ENCODE results near the gene SCAMP4.
A peak's percentile ranks its signal among the peaks of the same experiment; 100 is the strongest.

Gene SCAMP4, protein sequence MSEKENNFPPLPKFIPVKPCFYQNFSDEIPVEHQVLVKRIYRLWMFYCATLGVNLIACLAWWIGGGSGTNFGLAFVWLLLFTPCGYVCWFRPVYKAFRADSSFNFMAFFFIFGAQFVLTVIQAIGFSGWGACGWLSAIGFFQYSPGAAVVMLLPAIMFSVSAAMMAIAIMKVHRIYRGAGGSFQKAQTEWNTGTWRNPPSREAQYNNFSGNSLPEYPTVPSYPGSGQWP

DNA sequence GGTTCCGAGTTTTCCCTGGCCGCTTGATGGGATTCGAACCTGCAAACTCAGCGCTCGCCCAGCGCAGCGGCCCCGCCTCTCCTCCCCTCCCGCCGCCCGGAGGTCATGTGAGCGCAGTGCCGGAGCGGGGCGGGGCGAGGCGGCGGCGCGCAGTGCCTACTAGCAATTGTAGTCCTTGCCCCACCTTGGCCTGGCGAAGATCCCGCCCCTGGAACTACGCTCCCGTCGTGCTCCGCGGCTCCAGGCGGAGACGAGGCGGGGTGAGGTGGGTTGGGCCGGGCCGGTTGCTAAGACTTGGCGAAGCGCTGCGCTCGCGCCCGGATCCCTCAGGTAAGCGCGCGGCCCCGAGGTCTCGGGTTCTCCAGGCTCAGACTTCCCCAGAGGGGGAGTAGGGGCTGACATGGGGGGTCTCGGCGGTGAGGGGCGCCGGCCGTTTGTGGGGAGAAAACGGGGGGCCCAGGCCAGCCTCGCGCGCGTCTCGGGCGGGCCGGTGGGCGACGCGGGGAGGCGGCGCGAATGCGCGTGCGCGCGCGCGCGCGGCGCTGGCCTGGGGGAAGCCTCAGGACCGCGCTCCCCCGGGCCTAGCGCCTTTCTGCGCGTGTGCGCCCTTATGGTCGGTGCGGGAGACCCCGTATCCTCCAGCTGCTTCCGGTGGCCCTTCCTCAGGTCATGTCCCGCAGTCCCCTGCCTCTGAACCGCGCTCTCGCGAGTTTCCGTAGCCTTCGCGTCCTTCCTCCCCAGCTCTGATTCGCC lies at the start of gene SCAMP4, which contains the start of gene ADAT3:
TSS of gene SCAMP4 (plus strand) at position 290 of the 753 bp plus-strand sequence. CDS start 9,621 bp downstream, outside the sequence.
TSS of gene ADAT3 (plus strand) at position 290 of the 753 bp plus-strand sequence. CDS start 6,649 bp downstream, outside the sequence.
- DNase-seq: peak; percentile 99

DNA sequence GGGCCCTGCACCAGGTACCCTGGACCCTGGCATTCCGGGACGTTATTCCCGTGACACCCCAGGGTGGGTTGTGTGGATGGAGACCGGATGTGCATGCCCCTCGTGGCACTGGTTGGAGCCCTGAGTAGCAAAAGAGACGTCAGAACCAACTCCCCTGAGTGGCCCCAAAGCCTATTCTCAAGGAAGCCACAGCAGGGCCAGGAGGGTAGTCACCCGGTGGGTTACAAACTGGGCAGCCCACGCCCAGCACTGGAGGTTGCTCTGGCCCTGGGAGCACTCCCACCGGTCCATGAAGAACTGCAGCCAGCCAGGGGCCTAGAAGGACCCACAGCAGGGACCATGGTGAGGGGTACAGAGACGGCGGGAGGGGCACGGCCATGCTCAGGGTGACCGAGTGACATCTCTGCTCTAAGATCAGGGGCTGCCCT lies 49.4 kb upstream of the SCAMP4 start:
- no peak for DNase-seq

DNA sequence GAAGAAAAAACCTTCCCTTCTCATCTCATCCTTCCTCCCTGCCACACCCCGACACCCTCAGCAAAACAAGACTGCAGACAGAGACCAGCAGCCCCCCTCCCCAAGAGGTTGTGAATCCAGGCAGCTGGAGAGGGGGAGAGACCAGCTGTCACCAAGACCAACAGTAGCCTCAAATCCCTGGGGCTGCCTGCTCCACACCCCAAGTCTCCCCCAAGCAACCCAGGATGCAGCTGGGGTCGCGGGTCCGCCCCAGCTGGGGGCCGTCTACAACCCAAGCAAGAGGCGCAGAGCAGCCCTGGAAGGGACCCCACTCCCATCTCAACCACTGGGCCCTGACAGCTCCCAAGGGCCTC lies 48.9 kb upstream of the SCAMP4 start:
- DNase-seq: no peak

DNA sequence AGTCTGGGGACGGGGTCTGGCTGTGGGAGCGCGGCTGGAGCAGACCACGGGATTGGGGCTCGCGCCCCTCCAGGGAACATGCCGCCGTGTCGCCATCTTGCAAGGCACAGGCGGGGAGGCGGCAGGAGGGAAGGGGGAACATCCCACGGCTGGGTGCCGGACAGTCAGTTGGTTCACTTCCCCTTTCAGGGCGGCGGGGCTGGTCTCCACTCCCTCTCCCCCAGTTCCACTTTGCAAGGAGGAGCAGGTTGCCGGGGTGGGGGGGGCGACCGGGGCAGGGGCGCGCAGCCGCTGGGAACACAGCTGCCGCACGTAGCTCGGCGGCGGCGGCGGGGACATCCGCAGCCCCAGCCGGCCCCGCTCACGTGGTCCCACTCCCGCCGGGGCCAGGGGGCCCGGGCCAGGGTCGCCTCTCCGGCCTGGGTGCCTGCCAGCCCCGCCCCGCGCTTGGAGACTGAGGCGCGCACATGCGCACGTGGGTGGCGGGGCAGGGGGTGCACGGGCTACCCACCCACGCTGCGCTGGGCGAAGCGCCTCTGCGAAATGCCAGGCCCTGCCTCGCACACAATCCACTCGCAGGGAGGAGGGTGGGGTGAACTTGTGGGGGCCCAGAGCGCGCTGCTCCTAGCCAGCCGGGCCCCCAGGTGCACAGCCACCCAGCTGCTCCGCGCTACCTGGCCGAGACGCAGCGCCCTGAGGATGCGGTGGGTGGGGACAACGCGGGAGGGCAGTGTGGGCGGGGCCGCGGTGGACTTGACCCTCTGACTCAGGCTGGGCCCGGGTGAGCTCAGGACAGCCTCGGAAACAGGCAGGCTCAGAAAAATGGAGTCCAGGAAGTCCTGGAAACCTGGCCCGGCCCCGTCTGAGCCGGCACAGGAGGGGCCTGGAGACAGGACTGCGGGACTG lies 48.2 kb upstream of the SCAMP4 start:
- peak; percentile 82 for DNase-seq

DNA sequence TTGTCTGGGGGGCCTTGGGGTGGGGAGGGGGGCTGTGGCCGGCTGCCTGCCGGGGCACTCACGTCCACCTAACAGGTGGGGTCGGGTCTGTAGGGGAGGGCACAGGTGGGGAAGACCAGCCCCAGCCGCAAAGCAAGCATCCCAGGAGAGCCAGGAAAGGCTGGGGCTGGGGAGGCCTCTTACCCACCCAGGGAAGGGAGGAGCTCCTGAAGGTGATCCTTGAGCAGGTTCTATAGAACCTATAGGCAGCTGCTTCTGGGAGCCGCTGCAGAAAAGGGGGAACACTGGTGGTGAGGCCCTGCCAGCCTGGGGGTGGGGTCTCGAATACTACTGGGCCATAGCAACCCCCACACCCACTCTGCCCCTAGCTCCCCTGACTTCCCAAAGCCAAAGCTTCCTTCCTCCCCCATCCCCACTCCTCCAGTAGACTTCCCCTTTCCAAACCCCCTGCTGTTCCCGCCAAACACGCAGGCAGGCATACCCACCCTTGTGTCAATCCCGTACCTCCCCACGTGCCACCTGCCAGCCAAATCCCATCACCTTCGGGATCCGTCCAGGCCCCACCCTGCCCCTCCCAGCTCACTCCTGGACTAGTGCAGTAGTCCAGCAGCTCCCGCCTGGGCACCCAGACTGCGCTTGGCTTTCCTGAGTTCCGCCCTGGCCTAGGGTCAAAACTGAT lies 47.4 kb upstream of the SCAMP4 start:
- DNase-seq: no peak

DNA sequence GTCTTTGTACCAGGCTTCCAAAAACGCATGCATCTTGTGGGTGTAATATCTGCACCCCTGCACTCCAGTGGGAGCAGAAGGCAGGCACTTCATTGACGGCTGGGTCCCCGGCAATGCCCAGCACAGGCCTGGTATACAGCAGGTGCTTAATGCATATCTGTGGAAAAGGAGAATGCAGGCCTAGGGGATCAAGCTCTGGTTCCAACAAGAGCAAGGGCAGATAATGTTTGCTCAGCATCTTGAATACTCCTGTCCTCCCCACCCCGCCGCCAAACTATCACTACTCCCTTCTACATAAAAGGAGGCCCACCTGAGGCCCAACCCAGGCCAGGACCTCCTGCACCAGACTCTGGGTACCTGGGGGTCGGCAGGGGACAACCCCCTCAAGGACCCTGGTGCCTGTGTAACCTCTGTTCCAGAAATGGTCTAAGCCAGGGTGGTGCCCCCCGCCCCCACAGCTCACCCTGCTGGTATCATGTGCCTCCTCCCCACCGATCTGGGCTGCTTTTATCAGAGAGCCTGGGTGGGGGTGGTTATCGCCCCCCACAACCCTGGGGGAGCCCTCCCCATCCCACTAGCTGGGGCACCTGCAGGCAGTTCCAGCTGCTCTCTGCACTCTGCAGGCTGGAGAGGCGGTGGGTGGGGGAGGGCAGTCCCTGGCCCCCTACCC lies 46.7 kb upstream of the SCAMP4 start:
- DNase-seq: no peak

DNA sequence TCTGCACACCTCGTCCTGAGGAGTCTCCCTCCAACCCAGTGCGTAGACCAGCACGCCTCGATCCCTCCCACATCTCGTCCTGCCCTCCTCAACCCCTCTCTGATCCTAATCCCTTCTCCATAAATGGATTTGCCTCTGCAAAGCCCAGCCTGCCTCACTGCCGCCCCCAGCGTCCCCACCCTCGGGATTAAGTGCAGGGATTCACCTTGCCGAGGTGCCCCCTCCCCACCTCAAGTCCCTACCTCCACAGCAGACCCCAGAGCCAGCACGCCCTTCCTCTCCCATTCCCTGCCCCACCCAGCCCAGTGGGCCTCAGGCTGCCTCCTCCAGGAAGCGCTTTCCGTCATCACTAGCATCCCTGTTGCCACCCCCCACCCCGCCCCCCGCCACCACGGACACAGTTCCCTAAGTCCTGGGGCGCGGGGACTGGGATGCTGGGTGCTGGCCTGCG lies 45.8 kb upstream of the SCAMP4 start:
- peak; percentile 48 for DNase-seq

DNA sequence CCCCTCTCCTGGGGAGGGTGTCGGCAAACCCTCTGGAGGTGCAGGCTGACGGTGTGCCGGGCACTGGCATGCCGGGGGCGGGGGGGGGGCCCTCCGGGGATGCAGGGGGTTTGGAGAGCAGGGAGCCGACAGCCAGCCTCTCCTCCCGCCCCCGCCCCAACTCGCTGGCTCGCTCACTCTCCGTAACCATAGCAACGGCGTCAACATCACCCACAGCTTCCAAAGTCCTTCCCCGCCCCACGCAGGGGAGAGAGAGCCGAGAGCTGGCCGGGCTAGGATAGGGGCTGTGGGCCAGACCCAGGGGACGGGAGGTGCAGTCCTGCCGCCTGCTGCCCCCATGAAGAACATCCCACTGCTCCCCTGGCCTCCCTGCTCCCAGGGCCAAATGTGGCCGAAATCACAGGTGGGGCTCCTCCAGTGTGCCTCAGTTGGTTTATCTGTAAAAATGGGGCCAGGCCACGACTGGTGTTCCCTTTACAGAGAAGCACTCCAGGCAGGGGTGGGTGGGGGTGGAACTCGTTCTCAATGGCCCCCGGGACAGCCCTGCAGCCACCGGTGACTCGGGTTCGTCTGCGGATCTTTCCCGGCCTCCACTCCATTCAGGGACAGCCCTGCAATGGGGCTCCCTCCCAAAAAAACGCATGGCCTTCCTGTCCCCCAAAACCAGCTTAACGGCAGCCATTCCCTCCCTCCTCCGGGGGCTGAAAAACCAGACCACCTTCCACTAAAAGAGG lies 45.0 kb upstream of the SCAMP4 start:
- DNase-seq: peak; percentile 89

DNA sequence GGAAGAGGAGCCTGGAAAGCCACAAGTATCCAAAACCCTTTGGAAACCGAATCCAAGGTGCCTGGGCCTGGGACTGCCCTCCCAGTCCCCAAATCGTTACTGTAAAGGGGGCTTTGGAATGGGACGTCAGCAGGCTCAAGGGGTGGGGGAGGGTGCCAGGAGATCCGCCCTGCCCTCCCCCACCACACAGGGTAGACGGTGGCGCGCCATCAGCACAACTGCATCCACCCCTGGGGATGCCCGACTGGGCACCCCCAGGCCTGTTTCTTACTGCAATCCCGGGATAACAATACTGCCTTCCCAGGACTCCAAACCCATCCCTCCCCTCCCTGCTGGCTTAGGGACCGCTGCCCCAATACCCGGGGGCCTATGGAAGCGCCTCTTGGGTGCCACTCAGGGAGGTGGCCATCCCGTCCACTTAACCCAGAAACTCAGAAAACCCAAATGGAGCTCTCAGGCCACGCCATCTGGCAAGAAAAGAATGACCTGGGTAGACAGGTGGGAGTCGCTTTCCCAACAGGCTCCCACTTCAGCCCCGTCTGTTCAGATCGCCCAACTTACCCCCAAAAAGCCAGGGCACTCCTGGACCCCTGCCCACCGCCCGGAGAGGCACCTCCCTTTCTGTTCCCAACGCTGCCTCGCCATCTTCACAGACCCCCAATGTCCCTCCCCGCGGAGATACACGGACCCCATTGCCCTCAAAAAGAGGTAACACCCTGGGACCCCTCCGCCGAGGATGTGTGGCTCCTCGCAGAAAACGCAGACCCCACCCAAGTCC lies 44.2 kb upstream of the SCAMP4 start:
- DNase-seq: no peak

DNA sequence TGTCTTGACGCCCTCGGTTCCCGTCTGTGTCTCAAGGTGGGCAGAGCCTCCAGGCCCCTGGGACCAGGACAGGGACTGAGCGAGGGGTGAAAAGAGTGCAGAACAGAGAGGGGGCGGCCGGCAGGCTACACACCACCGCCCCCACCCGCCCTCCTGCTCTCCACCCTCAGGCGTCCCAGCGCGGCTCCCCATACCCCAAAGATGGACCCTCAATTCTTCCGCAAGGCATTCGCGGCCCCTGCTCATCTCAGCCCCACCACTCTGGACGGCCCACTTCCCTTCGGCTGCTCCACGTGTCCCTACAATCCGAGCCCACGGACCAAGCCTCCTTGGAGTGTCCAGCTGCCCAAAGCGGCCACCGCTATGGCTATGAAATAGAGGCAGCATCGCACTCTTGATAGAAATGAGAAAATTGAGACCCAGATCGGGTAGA lies 43.6 kb upstream of the SCAMP4 start:
- DNase-seq: no peak

DNA sequence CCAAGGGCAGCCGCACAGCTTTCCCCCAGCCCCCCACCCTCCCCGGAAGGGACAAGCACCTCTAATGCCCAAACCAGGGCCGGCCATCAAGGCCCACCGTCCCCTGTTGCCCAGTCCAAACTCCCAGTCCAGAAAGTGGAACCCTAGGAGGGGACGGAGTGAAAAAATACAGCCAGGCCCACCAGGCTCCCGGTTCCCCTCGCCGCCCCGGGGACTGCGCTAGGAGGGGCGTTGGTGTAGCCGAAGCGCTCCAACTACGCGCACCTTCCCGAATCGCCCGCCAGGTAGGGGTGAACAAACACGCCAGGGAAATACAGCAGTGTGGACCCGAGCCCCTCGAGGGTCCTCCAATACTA lies 43.2 kb upstream of the SCAMP4 start:
- DNase-seq: no peak

DNA sequence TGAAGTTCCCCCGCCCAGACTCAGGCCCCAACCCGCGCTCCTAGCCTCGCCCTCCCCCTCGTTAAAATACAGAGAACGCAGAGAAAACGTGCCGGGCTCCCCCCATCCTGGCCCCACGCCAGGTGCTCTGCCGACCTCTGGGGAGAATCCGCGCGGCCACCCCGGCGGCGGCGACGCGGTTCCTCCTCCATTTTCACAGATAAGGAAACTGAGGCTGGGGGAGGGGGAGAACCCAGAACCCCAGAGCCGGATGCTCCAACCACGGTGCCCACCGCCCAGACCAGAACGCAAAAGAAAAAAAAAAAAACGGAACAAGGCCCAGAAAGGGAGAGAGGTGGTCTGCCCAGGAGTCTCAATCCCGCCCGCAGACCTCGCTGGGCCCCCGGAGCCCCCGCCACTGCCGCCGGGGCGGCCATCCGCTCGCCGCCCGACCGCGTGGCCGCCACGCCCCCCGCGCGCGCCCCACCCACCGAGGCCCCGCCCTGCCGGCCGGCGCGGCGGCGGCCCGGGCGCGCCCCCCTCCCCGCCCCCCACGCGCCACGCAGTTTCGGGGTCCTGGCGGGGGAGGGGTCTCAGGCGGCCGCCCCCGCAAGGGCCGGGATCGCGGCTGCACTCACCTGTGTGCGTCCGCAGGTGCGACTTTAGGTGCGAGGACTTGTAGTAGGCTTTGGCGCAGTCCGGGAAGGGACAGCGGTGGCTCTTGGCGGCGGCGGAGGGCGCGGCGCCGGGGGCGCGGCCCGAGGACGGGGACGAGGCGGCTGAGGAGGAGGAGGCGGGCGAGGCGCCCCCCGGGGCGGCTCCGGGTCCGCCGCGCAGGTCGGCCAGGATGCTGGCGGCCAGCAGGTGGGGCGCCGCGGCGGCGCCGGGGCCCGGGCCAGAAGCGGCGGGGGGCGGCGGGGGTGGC lies 42.5 kb upstream of the SCAMP4 start:
- DNase-seq: peak; percentile 58

DNA sequence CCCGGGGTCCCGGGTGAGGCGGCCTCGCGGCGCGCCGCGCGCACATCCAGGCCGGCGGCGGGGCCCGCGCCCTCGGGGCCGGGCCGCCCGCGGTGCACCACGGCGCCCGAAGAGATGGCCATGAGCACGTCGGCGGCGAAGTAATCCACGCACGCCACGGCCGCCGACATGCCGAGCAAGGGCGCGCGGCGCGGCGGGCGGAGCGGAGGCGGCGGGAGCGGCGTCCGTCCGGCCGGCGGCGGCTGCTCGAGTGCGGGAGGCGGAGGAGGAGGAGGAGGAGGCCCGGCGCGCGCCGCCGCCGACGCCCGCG lies 41.9 kb upstream of the SCAMP4 start, which contains the start of gene KLF16:
TSS of gene KLF16 (minus strand) at position 252 of the 310 bp plus-strand sequence. CDS start at position 170, 82 bp downstream.
- DNase-seq: no peak

DNA sequence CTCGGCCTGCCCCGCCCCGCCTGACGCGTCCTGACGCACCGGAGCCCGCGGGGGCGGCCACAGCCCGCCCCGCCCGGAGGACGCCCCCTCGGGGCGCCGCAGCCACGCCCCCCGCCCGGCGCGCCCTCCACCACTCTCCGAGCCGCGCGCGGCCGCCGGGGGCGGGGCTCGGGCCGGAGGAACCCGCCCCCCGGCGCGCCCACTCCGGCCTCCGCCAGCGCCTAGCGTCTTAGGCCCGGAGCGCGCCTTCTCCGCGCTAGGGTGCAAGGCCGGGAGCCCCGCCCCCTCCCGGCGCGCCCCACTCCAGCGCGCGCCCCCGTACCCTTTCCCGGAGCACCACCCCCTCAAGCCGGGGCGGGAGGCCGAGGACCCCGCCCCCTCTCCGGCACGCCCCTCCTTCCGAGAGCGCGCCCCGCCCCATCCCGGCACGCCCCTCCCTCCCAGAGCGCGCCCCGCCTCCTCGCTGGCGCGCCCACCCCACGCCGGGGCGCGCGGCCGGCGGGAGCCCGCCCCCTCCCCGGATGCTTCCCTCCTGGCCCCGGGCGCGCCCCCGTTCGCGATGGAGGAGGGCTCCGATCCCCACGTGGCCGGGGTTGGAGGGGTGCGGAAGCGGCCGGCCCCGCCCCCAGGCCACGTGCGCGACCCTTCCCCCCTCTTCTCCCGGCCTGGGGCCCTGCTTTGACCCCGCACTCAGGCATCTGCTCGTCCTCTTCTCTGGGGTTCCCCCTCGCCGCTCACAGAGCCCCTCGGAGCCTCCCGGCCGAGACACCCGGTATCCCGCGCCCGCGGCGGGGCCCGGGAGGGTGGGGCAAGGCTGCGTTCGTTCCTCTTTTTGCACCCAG lies 41.3 kb upstream of the SCAMP4 start:
- peak; percentile 94 for DNase-seq

DNA sequence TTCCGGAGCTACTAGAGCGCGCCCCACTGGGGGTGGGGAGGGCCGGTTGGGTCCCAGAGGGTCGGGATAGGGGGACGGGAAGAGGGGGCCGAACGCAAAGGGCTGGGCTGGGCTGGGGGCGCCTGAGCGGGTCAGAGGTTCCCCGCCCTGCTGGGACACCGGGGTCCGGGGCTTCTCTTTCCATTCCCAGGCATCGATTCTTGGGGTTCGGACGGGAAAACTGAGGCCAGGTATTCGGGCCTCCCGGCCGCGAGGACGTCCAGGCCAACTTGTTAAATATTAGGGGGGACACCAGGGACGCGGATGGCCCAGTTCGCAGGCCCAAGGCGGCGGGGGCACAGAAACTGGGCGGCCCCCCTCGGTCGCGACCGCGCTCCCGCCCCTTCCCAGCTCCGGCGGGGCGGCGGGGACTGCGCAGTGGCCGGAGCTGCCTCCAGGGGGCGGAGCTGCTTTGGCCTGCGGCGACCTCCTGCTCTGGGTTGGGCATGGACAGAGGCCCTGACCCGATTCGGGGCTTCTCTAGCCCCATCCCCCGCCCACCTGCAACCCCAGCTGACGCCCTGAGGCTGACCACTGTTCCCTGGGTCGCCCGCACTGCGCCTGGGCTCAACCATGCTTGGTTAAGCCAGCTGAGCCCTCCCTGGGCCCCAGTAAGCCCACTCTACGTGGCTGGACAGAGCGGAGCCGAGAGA lies 40.6 kb upstream of the SCAMP4 start:
- DNase-seq: peak; percentile 82

DNA sequence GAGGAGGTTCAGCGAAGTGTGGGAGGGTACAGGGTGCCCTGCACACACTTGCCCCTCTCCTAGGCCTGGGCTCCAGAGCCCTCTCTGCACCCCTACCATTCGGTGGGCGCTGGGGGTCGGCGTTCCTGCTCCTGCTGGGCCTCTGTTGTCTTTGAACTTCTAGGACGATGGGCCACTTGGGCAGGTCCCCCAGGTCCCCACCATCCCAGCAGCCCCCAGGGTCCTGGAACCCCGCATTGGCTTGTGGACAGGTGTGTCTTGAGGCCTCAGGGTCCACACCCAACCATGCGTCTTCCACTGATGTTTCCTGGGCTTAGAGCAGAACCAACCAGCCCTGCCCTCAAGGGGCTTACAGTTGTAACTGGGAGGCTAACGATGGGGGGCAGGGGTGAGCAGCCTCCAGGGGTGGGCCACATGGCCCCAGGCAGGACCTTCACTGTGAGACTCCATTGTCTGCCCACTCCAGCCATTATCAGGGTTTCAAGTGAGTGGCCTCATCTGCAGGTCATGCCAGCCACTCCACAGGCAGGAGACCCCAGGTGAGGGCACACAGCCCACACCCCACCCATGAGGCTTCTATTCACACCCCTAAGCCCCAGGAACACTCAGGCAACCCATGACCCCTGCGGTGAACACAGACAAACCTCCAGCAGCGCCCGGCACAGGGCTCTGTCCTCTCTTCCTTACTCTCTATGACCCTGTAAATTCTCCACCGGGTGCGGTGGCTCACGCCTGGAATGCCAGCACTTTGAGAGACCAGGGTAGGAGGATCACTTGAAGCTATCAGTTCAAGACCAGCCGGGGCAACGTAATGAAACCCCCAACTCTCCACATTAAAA lies 39.8 kb upstream of the SCAMP4 start:
- DNase-seq: no peak

Measured in right hindlimb (tissue), 1 donor.